ENCODE data around the gene ANKUB1. TPM values are rescaled to one million over a fixed set of nuclear protein-coding genes. Genes with fewer than 3 reads are reported as not detected.

The ANKUB1 gene
- total RNA-seq, 6 experiments from 2014 or later, result not detected

DNA sequence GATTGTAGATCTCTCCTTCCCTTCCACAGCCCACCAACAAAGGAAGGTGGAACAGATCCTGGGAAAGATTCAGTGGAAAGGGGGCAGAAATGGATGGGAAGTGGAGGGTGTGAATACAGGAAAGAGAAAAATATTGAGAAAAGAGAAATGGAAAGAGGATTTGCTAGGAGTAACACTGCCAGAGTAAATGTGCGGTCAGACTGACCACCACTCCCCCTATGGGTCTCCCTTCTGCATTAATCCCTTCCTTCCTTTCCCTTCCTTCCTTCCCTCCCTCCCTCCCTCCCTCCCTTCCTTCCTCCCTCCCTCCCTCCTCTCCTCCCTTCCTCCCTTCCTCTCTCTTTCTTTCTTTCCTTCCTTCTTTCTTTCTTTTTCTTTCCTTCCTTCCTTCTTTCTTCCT is 28.1 kb downstream of the ANKUB1 start:
- H3K36me3 Mint-ChIP-seq (ENCODE audit: low read depth), result no peaks in the 10 kb centered on the region
- no peak for DNase-seq
- no peak overlapping the region for H3K27ac Mint-ChIP-seq
- no peak overlapping the region for H3K4me3 Mint-ChIP-seq
- no peaks in the 10 kb centered on the region for H3K9me3 Mint-ChIP-seq
- H3K4me1 Mint-ChIP-seq (ENCODE audit: low read depth), result no peaks in the 10 kb centered on the region
- TF ChIP-seq, protein P1, sequence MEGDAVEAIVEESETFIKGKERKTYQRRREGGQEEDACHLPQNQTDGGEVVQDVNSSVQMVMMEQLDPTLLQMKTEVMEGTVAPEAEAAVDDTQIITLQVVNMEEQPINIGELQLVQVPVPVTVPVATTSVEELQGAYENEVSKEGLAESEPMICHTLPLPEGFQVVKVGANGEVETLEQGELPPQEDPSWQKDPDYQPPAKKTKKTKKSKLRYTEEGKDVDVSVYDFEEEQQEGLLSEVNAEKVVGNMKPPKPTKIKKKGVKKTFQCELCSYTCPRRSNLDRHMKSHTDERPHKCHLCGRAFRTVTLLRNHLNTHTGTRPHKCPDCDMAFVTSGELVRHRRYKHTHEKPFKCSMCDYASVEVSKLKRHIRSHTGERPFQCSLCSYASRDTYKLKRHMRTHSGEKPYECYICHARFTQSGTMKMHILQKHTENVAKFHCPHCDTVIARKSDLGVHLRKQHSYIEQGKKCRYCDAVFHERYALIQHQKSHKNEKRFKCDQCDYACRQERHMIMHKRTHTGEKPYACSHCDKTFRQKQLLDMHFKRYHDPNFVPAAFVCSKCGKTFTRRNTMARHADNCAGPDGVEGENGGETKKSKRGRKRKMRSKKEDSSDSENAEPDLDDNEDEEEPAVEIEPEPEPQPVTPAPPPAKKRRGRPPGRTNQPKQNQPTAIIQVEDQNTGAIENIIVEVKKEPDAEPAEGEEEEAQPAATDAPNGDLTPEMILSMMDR (IDR thresholded peaks at IDR 0.05), result no peak
- peaks cover 3% of the 10 kb centered on the region for H3K27me3 Mint-ChIP-seq (ENCODE audit: insufficient read depth)

DNA sequence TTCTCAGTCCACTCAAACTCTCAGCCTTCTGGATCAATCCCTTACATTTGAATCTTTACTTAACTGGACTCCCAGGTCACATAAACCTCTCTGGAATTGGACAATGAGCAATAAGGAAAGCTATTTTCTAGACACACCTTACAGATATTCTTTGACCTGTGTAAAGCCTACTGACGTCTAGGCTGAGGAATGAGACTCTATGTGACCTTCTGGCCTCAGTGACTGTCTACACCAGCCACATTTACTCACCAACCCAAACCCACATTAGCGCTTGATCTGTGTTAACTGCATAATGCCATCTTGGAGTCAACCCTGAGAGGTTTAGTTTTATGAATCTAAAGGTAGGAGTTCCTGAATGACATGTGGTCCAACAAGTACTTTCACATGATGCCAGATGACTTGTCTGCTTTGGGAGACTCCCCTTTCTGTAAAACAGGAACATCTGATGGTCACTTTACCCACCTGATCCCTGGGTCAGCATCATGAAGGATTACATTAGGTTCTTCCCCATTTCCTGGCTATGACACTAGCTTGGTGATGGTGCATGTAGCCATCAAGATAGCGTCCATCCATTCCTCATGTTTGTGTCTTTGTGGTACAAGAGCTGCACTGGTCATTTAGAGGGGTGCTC is 28.7 kb downstream of the ANKUB1 start:
- TF ChIP-seq, protein P1 (IDR thresholded peaks at IDR 0.05), result no peak
- Mint-ChIP-seq H3K4me3 (no peak overlapping the region), H3K4me1 (ENCODE audit: low read depth) (no peaks in the 10 kb centered on the region), H3K27me3 (ENCODE audit: insufficient read depth) (peaks cover 4% of the 10 kb centered on the region), H3K36me3 (ENCODE audit: low read depth) (no peaks in the 10 kb centered on the region), H3K27ac (no peak overlapping the region), H3K9me3 (no peaks in the 10 kb centered on the region)
- no peak for DNase-seq

DNA sequence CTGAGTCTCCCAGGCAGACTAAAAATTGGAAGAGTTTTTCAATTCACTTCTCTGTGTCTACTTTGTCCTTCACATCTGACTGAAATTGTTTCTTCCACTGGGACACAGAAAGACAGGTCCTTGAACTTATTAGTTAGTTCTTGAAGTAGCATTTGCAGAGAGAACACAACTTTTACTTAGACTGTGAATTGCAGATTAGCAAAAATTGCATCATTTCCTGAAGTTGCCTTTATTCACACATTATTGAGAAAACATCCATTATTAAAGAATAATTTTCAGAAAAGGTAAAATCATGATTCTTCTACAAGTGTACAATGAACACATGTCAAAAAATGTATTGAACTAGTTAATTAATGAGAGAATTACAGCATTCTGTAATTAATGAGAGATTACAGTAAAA is 38.6 kb downstream of the ANKUB1 start:
- Mint-ChIP-seq H3K4me1 (ENCODE audit: low read depth) (peaks cover 32% of the 10 kb centered on the region), H3K9me3 (no peaks in the 10 kb centered on the region), H3K36me3 (ENCODE audit: low read depth) (peaks cover 14% of the 10 kb centered on the region; the same call in 1 of the 2 replicates), H3K27me3 (ENCODE audit: insufficient read depth) (peaks cover 11% of the 10 kb centered on the region), H3K27ac (no peak overlapping the region), H3K4me3 (no peak overlapping the region; the same call in 1 of the 2 replicates)
- TF ChIP-seq, protein P1 (IDR thresholded peaks at IDR 0.05), result no peak
- no peak for DNase-seq

- no peak for DNase-seq
- Mint-ChIP-seq H3K9me3 (no peaks in the 10 kb centered on the region), H3K4me3 (peak overlapping the region; percentile 99), H3K27ac (peak overlapping the region; percentile 91; the same call in 1 of the 2 replicates), H3K4me1 (ENCODE audit: low read depth) (peaks cover 32% of the 10 kb centered on the region), H3K27me3 (ENCODE audit: insufficient read depth) (peaks cover 11% of the 10 kb centered on the region; the same call in 1 of the 2 replicates), H3K36me3 (ENCODE audit: low read depth) (peaks cover 23% of the 10 kb centered on the region)
- TF ChIP-seq, protein P1 (IDR thresholded peaks at IDR 0.05), result peak; percentile 45; the same call in 1 of the 2 replicates
Measured at GRCh38 chr3:149752788-149753136, 39.6 kb downstream of the ANKUB1 start.

DNA sequence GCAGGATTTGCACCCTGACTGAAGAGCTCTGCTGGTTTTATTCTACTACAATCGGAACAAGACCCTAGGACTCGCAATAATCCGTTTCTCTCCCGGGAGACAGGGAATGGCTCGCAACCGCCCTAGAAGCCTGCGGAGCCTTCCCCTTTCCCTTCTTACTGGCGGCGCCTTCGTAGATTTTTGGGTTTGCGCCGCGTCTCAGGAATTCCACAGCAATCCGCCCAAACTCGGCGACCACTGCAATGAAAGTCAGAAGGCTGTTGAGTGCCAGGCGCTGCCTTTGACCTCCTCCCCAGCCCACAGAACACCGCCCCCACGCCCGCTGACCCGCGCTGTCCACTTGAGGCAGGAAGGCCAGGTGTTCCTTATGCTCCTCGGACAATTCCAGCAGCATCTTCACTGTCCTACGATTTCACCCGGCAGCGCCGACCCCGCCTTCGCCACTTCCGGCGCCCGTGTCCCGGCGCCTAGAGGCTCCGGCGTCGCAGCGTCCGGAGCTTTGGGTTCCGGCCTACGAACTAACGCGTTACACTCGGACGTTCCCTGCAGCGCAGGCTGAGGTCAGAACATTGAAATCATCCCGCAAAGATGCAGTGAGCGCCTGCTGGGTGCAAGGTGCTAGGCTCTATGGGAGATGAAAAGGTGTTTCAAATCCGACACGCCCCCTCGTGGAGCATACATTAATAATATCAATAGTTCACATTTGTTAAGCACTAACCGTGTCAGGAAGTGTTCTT is 40.1 kb downstream of the ANKUB1 start, which contains the start of gene COMMD2:
TSS of gene COMMD2 (minus strand) at position 439 of the 737 bp plus-strand sequence. CDS start at position 394, 45 bp downstream.
- Mint-ChIP-seq H3K27ac (peak within 1 kb of the TSS; percentile 91), H3K27me3 (ENCODE audit: insufficient read depth) (peaks cover 6% of the 10 kb centered on the region; the same call in 1 of the 2 replicates), H3K36me3 (ENCODE audit: low read depth) (peaks cover 28% of the 10 kb centered on the region), H3K4me1 (ENCODE audit: low read depth) (peaks cover 32% of the 10 kb centered on the region), H3K4me3 (peak within 1 kb of the TSS; percentile 99), H3K9me3 (no peaks in the 10 kb centered on the region)
- TF ChIP-seq, protein P1 (IDR thresholded peaks at IDR 0.05), result peak; percentile 75
- DNase-seq, result peak; percentile 79
